ENCODE measurements around the gene MRPL55. TPM values are rescaled to one million over a fixed set of nuclear protein-coding genes. Genes with fewer than 3 reads are reported as not detected.

Gene MRPL55
- total RNA-seq, 5 donors from 2014 or later (not counting 1 experiment from before 2014, with no cell fraction given): 49.7 to 63.5 (median 55.9) TPM

- peak overlapping the region; percentile 88 to 95 for H3K4me3 ChIP-seq (ENCODE audit: control insufficient read depth in 1 of 2, extremely low read depth in 1 of 2, low read length in 1 of 2)
- ChIA-PET CTCF (interaction anchor here in 1 of 2 donors (1.0 to 1.2 kb wide), 2 partner anchors 27 to 403 kb away, joined by 4 read pairs; partner anchors contain the start of genes MRPL55 and RNF187), POLR2A (interaction anchor here in 1 of 2 donors (1.0 to 2.2 kb wide), 3 partner anchors 9 to 83 kb away, joined by 4 to 6 read pairs (median 5); partner anchors contain the start of gene IBA57)
- peak overlapping the region; percentile 91 for H3K27ac Mint-ChIP-seq
- no peaks in the 10 kb centered on the region for H3K9me3 Mint-ChIP-seq
- H3K27me3 Mint-ChIP-seq: no peaks in the 10 kb centered on the region
- peaks cover 57 to 67% (median 58%) of the 10 kb centered on the region in 3 donors for H3K4me1 Mint-ChIP-seq
- H3K4me3 Mint-ChIP-seq: peak overlapping the region; percentile 93 to 94 (median 94)
- no peaks in the 10 kb centered on the region for H3K27me3 ChIP-seq (replicated peaks in 1 of 2; ENCODE audit: control insufficient read depth in 2 of 2, extremely low read depth in 1 of 2, insufficient read depth in 2 of 2, low read length in 1 of 2)
- peaks cover 38 to 77% of the 10 kb centered on the region in 2 experiments for H3K4me1 ChIP-seq (ENCODE audit: control insufficient read depth in 1 of 2, extremely low read depth in 1 of 2, insufficient read depth in 2 of 2, low read length in 2 of 2)
- H3K9me3 ChIP-seq: no peaks in the 10 kb centered on the region
- WGBS (ENCODE audit: insufficient coverage): under 1% methylated on average over 52 of the region's 79 CpGs
- peak in 5 of 35 experiments; percentile 21 to 56 (median 32) for DNase-seq
- peaks cover 2 to 4% of the 10 kb centered on the region in 2 donors for H3K36me3 ChIP-seq (ENCODE audit: control insufficient read depth in 2 of 2, extremely low read depth in 1 of 2, insufficient read depth in 1 of 2, low read length in 1 of 2)
- H3K27ac ChIP-seq (ENCODE audit: low read length): peak overlapping the region; percentile 87
- ATAC-seq (replicated peaks in 1 of 4): peak; percentile 20 to 32 (median 27)
- peaks cover 21% of the 10 kb centered on the region for H3K36me3 Mint-ChIP-seq
Measured at GRCh38 chr1:228082918-228083870, 25.9 kb downstream of the MRPL55 start.

- Mint-ChIP-seq H3K36me3 (peaks cover 16% of the 10 kb centered on the region), H3K4me1 (peaks cover 50 to 59% (median 53%) of the 10 kb centered on the region in 3 donors), H3K9me3 (no peaks in the 10 kb centered on the region), H3K27ac (peak within 1 kb of the TSS; percentile 91), H3K4me3 (peak within 1 kb of the TSS; percentile 93 to 94 (median 94)), H3K27me3 (no peaks in the 10 kb centered on the region)
- Histone ChIP-seq H3K4me3 (ENCODE audit: control insufficient read depth in 1 of 2, extremely low read depth in 1 of 2, low read length in 1 of 2) (peak within 1 kb of the TSS; percentile 88 to 95), H3K36me3 (ENCODE audit: control insufficient read depth in 2 of 2, extremely low read depth in 1 of 2, insufficient read depth in 1 of 2, low read length in 1 of 2) (peaks cover 0 to 2% of the 10 kb centered on the region in 2 donors), H3K9me3 (no peaks in the 10 kb centered on the region), H3K27ac (ENCODE audit: low read length) (peak within 1 kb of the TSS; percentile 87), H3K4me1 (ENCODE audit: control insufficient read depth in 1 of 2, extremely low read depth in 1 of 2, insufficient read depth in 2 of 2, low read length in 2 of 2) (peaks cover 31 to 68% of the 10 kb centered on the region in 2 experiments), H3K27me3 (replicated peaks in 1 of 2; ENCODE audit: control insufficient read depth in 2 of 2, extremely low read depth in 1 of 2, insufficient read depth in 2 of 2, low read length in 1 of 2) (no peaks in the 10 kb centered on the region)
- WGBS (ENCODE audit: insufficient coverage): under 1% methylated on average over 87 of the region's 87 CpGs
- ChIA-PET POLR2A (interaction anchor here (0.6 to 2.2 kb wide), 6 partner anchors 10 to 376 kb away, joined by 3 to 6 read pairs (median 4); partner anchors contain the start of gene IBA57 (in 1 of the 2)), CTCF (interaction anchor here (1.0 to 1.2 kb wide), 4 partner anchors 23 to 404 kb away, joined by 3 to 4 read pairs (median 4); partner anchors contain the start of genes MRPL55 (in 1 of the 2) and RNF187 (in 1 of the 2))
- ATAC-seq (replicated peaks in 1 of 4) (peak; percentile 85 to 92 (median 88)), DNase-seq (peak; percentile 83 to 98 (median 90))
Measured at GRCh38 chr1:228082214-228082917, 26.7 kb downstream of the MRPL55 start, which contains the start of gene ARF1. TSS of gene ARF1 (plus strand) at chr1:228082708. CDS start at chr1:228097115, 14,407 bp downstream.

DNA sequence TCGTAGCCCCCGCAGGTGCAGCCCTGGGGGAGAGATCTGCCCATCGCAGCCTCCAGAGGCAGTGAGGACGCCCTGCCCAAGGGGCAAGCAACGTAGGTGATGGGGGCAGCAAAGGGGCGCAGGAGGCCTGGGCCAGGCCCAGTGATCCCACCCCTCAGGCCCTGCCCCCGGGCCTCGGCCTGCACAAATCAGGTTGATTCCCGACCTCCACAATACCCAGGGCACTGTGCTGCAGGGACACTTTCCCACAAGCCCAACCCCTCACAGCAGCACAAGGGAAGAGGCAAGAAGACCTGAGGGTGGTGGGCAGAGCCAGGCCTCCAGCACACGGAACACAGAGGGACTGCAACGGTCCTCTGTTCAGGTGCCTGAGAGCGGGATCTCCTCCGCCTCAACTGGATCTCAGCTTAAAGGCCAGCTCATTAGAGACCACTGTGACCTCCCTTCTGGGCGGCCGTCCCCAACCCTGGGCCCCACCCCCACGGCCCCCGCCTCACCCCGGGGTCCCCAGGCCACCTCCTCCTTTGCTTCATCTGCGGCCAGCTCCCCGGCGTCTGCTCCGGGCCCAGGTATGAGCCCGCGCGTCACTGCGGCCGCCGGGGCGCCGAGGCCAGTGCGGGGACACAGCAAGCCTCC, 27.4 kb downstream of the MRPL55 start:
- Mint-ChIP-seq H3K27me3 (no peaks in the 10 kb centered on the region), H3K4me3 (peak overlapping the region; percentile 75 to 94 (median 82)), H3K27ac (no peak overlapping the region), H3K36me3 (peaks cover 16% of the 10 kb centered on the region), H3K4me1 (peaks cover 43 to 53% (median 49%) of the 10 kb centered on the region in 3 donors), H3K9me3 (no peaks in the 10 kb centered on the region)
- CTCF ChIA-PET: interaction anchor here (1.0 to 1.2 kb wide), 4 partner anchors 24 to 405 kb away, joined by 3 to 4 read pairs (median 4); partner anchors contain the start of genes MRPL55 (in 1 of the 2) and RNF187 (in 1 of the 2)
- POLR2A ChIA-PET: interaction anchor here (0.6 to 1.4 kb wide), 5 partner anchors 11 to 377 kb away, joined by 3 to 6 read pairs (median 4); partner anchors contain the start of gene IBA57 (in 1 of the 2)
- peak overlapping the region; percentile 71 to 95 for H3K4me3 ChIP-seq (ENCODE audit: control insufficient read depth in 1 of 2, extremely low read depth in 1 of 2, low read length in 1 of 2)
- peaks cover 0 to 2% of the 10 kb centered on the region in 2 donors for H3K36me3 ChIP-seq (ENCODE audit: control insufficient read depth in 2 of 2, extremely low read depth in 1 of 2, insufficient read depth in 1 of 2, low read length in 1 of 2)
- no peaks in the 10 kb centered on the region for H3K27me3 ChIP-seq (replicated peaks in 1 of 2; ENCODE audit: control insufficient read depth in 2 of 2, extremely low read depth in 1 of 2, insufficient read depth in 2 of 2, low read length in 1 of 2)
- ATAC-seq (replicated peaks in 1 of 4) (peak; percentile 1 to 24 (median 10)), DNase-seq (peak in 1 of 35 experiments; percentile 38)
- WGBS (ENCODE audit: insufficient coverage): 5% methylated on average over 25 of the region's 31 CpGs
- H3K4me1 ChIP-seq (ENCODE audit: control insufficient read depth in 1 of 2, extremely low read depth in 1 of 2, insufficient read depth in 2 of 2, low read length in 2 of 2): peaks cover 26 to 62% of the 10 kb centered on the region in 2 experiments
- no peak overlapping the region for H3K27ac ChIP-seq (ENCODE audit: low read length)
- H3K9me3 ChIP-seq: no peaks in the 10 kb centered on the region

DNA sequence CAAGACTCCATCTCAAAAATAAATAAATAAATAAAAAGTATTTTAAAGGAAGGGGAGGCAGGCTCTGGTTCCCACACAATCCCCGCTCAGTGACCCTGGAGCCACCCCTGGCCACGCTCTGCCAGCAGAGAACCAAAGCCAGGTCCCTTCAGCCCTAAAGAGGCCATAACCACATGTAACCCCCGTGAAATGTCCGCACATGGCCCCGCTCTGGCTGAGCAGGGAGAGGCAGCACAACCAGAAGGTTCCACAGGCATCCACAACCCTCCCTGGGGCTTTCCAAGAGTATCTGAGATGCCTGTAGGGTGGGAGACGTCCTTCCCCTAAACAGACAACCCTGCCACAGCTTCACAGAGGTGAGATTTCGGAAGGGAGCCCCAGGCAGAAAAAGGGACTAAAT, 28.0 kb downstream of the MRPL55 start:
- no peaks in the 10 kb centered on the region for H3K27me3 ChIP-seq (replicated peaks in 1 of 2; ENCODE audit: control insufficient read depth in 2 of 2, extremely low read depth in 1 of 2, insufficient read depth in 2 of 2, low read length in 1 of 2)
- Mint-ChIP-seq H3K9me3 (no peaks in the 10 kb centered on the region), H3K4me3 (peak overlapping the region; percentile 75 to 94 (median 82)), H3K27me3 (no peaks in the 10 kb centered on the region), H3K27ac (peak overlapping the region; percentile 55 to 61), H3K4me1 (peaks cover 38 to 48% (median 43%) of the 10 kb centered on the region in 3 donors), H3K36me3 (peaks cover 13% of the 10 kb centered on the region)
- 63% methylated on average over 3 of the region's 7 CpGs for WGBS (ENCODE audit: insufficient coverage)
- ChIA-PET CTCF (no interaction called here), POLR2A (no interaction called here)
- peak overlapping the region; percentile 71 to 95 for H3K4me3 ChIP-seq (ENCODE audit: control insufficient read depth in 1 of 2, extremely low read depth in 1 of 2, low read length in 1 of 2)
- H3K9me3 ChIP-seq: no peaks in the 10 kb centered on the region
- peaks cover 0 to 2% of the 10 kb centered on the region in 2 donors for H3K36me3 ChIP-seq (ENCODE audit: control insufficient read depth in 2 of 2, extremely low read depth in 1 of 2, insufficient read depth in 1 of 2, low read length in 1 of 2)
- no peak overlapping the region for H3K27ac ChIP-seq (ENCODE audit: low read length)
- no peak for DNase-seq
- H3K4me1 ChIP-seq (ENCODE audit: control insufficient read depth in 1 of 2, extremely low read depth in 1 of 2, insufficient read depth in 2 of 2, low read length in 2 of 2): peaks cover 25 to 56% of the 10 kb centered on the region in 2 experiments
- ATAC-seq (replicated peaks in 1 of 4): no peak

DNA sequence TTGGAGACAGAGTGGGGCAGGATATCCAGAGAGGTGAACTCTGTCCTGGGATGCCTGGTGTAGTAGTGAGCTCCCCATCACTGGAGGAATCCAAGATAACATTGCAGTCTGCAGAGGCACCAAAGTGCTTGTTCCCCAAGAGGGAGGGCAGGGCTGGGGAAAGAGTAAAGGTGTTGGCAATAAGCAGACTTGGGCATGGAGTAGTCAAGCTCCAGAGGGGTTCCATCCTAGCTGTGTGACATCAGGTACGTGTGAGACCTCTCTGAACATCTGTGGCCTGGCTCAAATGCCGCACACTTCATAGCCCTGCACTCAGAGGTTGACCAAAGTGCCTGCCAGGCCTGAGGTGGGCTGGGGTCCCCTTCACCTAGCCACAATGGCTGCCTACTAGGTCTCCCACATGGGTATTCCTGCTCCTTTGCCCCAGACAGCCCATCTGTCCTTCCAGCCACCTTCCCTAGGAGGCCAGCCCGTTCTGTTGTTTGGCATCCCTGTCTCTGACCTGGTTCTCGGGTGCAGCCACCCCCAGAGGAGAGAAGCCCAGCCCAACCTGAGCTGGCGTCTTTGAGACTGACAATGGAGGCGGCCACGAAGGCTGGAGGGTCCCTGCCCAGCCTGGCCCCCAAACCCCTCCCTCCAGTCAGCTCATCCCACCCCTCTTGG, 29.4 kb downstream of the MRPL55 start:
- ChIA-PET POLR2A (no interaction called here), CTCF (no interaction called here)
- peaks cover 13 to 42% of the 10 kb centered on the region in 2 experiments for H3K4me1 ChIP-seq (ENCODE audit: control insufficient read depth in 1 of 2, extremely low read depth in 1 of 2, insufficient read depth in 2 of 2, low read length in 2 of 2)
- peaks cover 0 to 2% of the 10 kb centered on the region in 2 donors for H3K36me3 ChIP-seq (ENCODE audit: control insufficient read depth in 2 of 2, extremely low read depth in 1 of 2, insufficient read depth in 1 of 2, low read length in 1 of 2)
- peaks cover 4% of the 10 kb centered on the region for H3K36me3 Mint-ChIP-seq
- no peak overlapping the region for H3K4me3 ChIP-seq (ENCODE audit: control insufficient read depth in 1 of 2, extremely low read depth in 1 of 2, low read length in 1 of 2)
- no peak overlapping the region for H3K27ac Mint-ChIP-seq
- no peak for DNase-seq
- H3K9me3 ChIP-seq: no peaks in the 10 kb centered on the region
- peaks cover 23 to 34% (median 31%) of the 10 kb centered on the region in 3 donors for H3K4me1 Mint-ChIP-seq
- no peaks in the 10 kb centered on the region for H3K9me3 Mint-ChIP-seq
- H3K27ac ChIP-seq (ENCODE audit: low read length): no peak overlapping the region
- H3K27me3 ChIP-seq (replicated peaks in 1 of 2; ENCODE audit: control insufficient read depth in 2 of 2, extremely low read depth in 1 of 2, insufficient read depth in 2 of 2, low read length in 1 of 2): peaks cover 0 to 3% of the 10 kb centered on the region in 2 experiments
- H3K4me3 Mint-ChIP-seq: peak overlapping the region in 1 of 3 donors; percentile 43
- WGBS (ENCODE audit: insufficient coverage): 92% methylated on average over 4 of the region's 7 CpGs
- ATAC-seq (replicated peaks in 1 of 4): no peak
- no peaks in the 10 kb centered on the region for H3K27me3 Mint-ChIP-seq

All from T-cell (primary cell).